ENCODE measurements around the gene ARID3A. TPM values are rescaled to one million over a fixed set of nuclear protein-coding genes. Genes with fewer than 3 reads are reported as not detected.

The ARID3A gene
- total and polyA plus RNA-seq, 2 of the 4 experiments (the other 2 are of a cell fraction): 16.0 to 23.1 TPM

- DNase-seq: no peak
- H3K9me1 ChIP-seq (ENCODE audit: insufficient read depth, low read length): peaks cover 9% of the 10 kb centered on the region; the same call in 1 of the 2 replicates
- no peak overlapping the region for H4K8ac ChIP-seq (ENCODE audit: low read depth in 2 of 2, low read length in 2 of 2)
- H2BK20ac ChIP-seq (ENCODE audit: low read depth, low read length): no peak overlapping the region
- no peak overlapping the region for H2BK5ac ChIP-seq (ENCODE audit: low read depth, low read length, poor library complexity, severe bottlenecking)
- H3K56ac ChIP-seq (ENCODE audit: extremely low read depth, insufficient read depth, low read length): no peak overlapping the region
- H3K9me3 ChIP-seq (ENCODE audit: control insufficient read depth, insufficient read depth, low read length): no peaks in the 10 kb centered on the region
- H4K5ac ChIP-seq (ENCODE audit: low read depth, low read length): no peak overlapping the region
- no peak overlapping the region for H2AK5ac ChIP-seq (ENCODE audit: low read depth, low read length)
- H2AFZ ChIP-seq (replicated peaks; ENCODE audit: low read length, poor library complexity): no peak overlapping the region
- in situ Hi-C loops (cut with MboI; ENCODE audit: low sequenced_read_pairs): no loop called here
- H3K9ac ChIP-seq (ENCODE audit: low read depth, low read length): peak overlapping the region; percentile 93
- ATAC-seq (ENCODE audit: low read depth): no peak
- H3K14ac ChIP-seq (replicated peaks; ENCODE audit: low read depth, low read length): no peak overlapping the region
- no peak overlapping the region for H3K4ac ChIP-seq (ENCODE audit: low read depth, low read length)
- peaks cover 33% of the 10 kb centered on the region for H3K4me1 ChIP-seq (ENCODE audit: control insufficient read depth, insufficient read depth, low read length)
- H3K23ac ChIP-seq (ENCODE audit: low read depth, low read length): peak overlapping the region; percentile 71; the same call in 1 of the 2 replicates
- POLR2A ChIA-PET (ENCODE audit: unreplicated experiment): interaction anchor here (0.7 to 1.4 kb wide), 2 partner anchors 8 to 10 kb away, joined by 3 to 5 read pairs; no protein-coding TSS in a partner anchor
- peaks cover 0 to 53% of the 10 kb centered on the region in 2 experiments; a peak in 2 of 4 replicates for H3K79me1 ChIP-seq (ENCODE audit: low read depth in 1 of 2, low read length in 2 of 2)
- H3K18ac ChIP-seq (ENCODE audit: low read depth, low read length): no peak overlapping the region
- TF ChIP-seq CEBPB (IDR thresholded peaks at IDR 0.05; ENCODE audit: low read depth, low read length) (no peak), NFE2L2 (IDR thresholded peaks at IDR 0.05; ENCODE audit: low read depth, low read length) (no peak), FOS (IDR thresholded peaks at IDR 0.05; ENCODE audit: low read depth, low read length) (no peak), USF2 (IDR thresholded peaks at IDR 0.05; ENCODE audit: low read depth, low read length) (no peak), MAFK (IDR thresholded peaks at IDR 0.05; ENCODE audit: low read depth, low read length) (no peak)
- H4K20me1 ChIP-seq (ENCODE audit: insufficient read depth, low read length): peaks cover 69% of the 10 kb centered on the region
- CTCF ChIA-PET: interaction anchor here (1.0 kb wide), 1 partner anchor 19 kb away, joined by 3 read pairs; the partner anchor contains the start of gene GRIN3B
- peak overlapping the region; percentile 66; the same call in 1 of the 2 replicates for H3K4me3 ChIP-seq (ENCODE audit: insufficient read depth, low read depth, low read length)
- H3K27me3 ChIP-seq (ENCODE audit: control insufficient read depth, insufficient read depth, low read length): no peaks in the 10 kb centered on the region
- no TSS peak for BruUV-seq (replicated peaks)
- WGBS, 2 experiments (ENCODE audit: extremely low coverage in 2 of 2, insufficient read length in 1 of 2): 68% methylated on average over 4 of the region's 17 CpGs; no CpG with 5 or more reads in 1 of the 2 experiments
- H2BK120ac ChIP-seq (ENCODE audit: low read depth, low read length): no peak overlapping the region
- no peak overlapping the region for H2BK15ac ChIP-seq (ENCODE audit: low read depth, low read length)
- H2AK9ac ChIP-seq (replicated peaks; ENCODE audit: low read depth, low read length, poor library complexity): peak overlapping the region; percentile 55
- H3K4me2 ChIP-seq (ENCODE audit: low read depth, low read length): peak overlapping the region; percentile 98
- intact Hi-C loops (cut with micrococcal nuclease): no loop called here
- no peak overlapping the region for H4K91ac ChIP-seq (ENCODE audit: insufficient read depth, low read depth, low read length)
- peaks cover 1% of the 10 kb centered on the region; the same call in 1 of the 2 replicates for H3K36me3 ChIP-seq (ENCODE audit: control insufficient read depth, insufficient read depth, low read length)
- H3K27ac ChIP-seq (ENCODE audit: insufficient read depth, low read length): peak overlapping the region; percentile 66; the same call in 1 of the 2 replicates
- dilution Hi-C loops (cut with HindIII; ENCODE audit: low sequenced_read_pairs, unreplicated experiment): no loop called here
Observed at GRCh38 chr19:1018932-1019615, 93.2 kb downstream of the ARID3A start.

All from IMR-90 (cell line).